ENCODE results near the gene RPUSD3.

- TF ChIP-seq CTCF (conservative IDR thresholded peaks at IDR 0.05 in 1 of 2, IDR thresholded peaks at IDR 0.05 in 1 of 2; ENCODE audit: extremely low read depth in 1 of 2, insufficient read depth in 1 of 2, low read depth in 1 of 2, low read length in 2 of 2) = no peak
- no peak for TF ChIP-seq EZH2 (IDR thresholded peaks at IDR 0.05; ENCODE audit: borderline replicate concordance, low read length)
These were observed 14.7 kb downstream of the RPUSD3 start for GRCh38 chr3:9828801-9829755.
